Left lobe of liver (tissue), 2 donors: Measurements from ENCODE around the gene KRTAP5-1. TPM values are rescaled to one million over a fixed set of nuclear protein-coding genes. Genes with fewer than 3 reads are reported as not detected.
A peak's percentile ranks its signal among the peaks of the same experiment; 100 is the strongest.

Source experiments
- ATAC-seq: fragments of 200-7000 bp; cut with Tn5 transposase; one replicate; pipeline ENCODE4 v1.9.1; 2020; ENCODE audit warnings: mild to moderate bottlenecking, moderate library complexity
- DNase-seq: peaks from one replicate; pipeline ENCODE4 v3.0.0-alpha.2; 2020; ENCODE audit warnings: low spot score
- total RNA-seq: library from RNA; stranded (reverse); gene quantifications from one replicate; pipeline ENCODE4 v1.2.1, GENCODE V29; 2021
- donor health status: DM: no; HTN: no; CAD: no; lungs with moderate emphysema.
- donor health status: DM: no; HTN: yes; CAD: no.

KRTAP5-1 gene
- total RNA-seq, 1 donor from 2014 or later: not detected

- no peak for ATAC-seq
Measured at GRCh38 chr11:1573077-1573902, 11.8 kb downstream of the KRTAP5-1 start.

GRCh38 chr11:1572197-1573076 lies 12.6 kb downstream of the KRTAP5-1 start, which contains the start of gene DUSP8:
Gene DUSP8 (minus strand): TSS chr11:1572271. CDS start chr11:1565826, 6,445 bp downstream.
- peak; percentile 77 for DNase-seq
- peak; percentile 58 for ATAC-seq

More at GRCh38 chr11:1573077-1573902, 11.8 kb downstream of the KRTAP5-1 start:
- no peak for DNase-seq

GRCh38 chr11:1571760-1572196 lies 13.3 kb downstream of the KRTAP5-1 start:
- DNase-seq (no peak), ATAC-seq (no peak)

GRCh38 chr11:1570896-1571759 lies 14.0 kb downstream of the KRTAP5-1 start:
- ATAC-seq (no peak), DNase-seq (no peak)

- ATAC-seq (no peak), DNase-seq (no peak)
Measured at GRCh38 chr11:1570531-1570895, 14.6 kb downstream of the KRTAP5-1 start.

GRCh38 chr11:1570001-1570453 lies 15.1 kb downstream of the KRTAP5-1 start:
- DNase-seq: no peak
- no peak for ATAC-seq

GRCh38 chr11:1569251-1569780 lies 15.8 kb downstream of the KRTAP5-1 start:
- ATAC-seq (no peak), DNase-seq (no peak)

- DNase-seq: no peak
Measured at GRCh38 chr11:1568441-1568911, 16.6 kb downstream of the KRTAP5-1 start.

GRCh38 chr11:1567721-1568100 lies 17.4 kb downstream of the KRTAP5-1 start:
- ATAC-seq (no peak), DNase-seq (no peak)

More at GRCh38 chr11:1568441-1568911, 16.6 kb downstream of the KRTAP5-1 start:
- no peak for ATAC-seq

- DNase-seq: no peak
Measured at GRCh38 chr11:1567052-1567720, 17.9 kb downstream of the KRTAP5-1 start.

GRCh38 chr11:1566381-1567051 lies 18.6 kb downstream of the KRTAP5-1 start:
- ATAC-seq (no peak), DNase-seq (no peak)

More at GRCh38 chr11:1567052-1567720, 17.9 kb downstream of the KRTAP5-1 start:
- ATAC-seq: no peak

GRCh38 chr11:1565904-1566247 lies 19.2 kb downstream of the KRTAP5-1 start:
- ATAC-seq (no peak), DNase-seq (peak; percentile 41)

- ATAC-seq (no peak), DNase-seq (no peak)
Measured at GRCh38 chr11:1565173-1565903, 19.7 kb downstream of the KRTAP5-1 start.

GRCh38 chr11:1564535-1565172 lies 20.4 kb downstream of the KRTAP5-1 start:
- DNase-seq (peak; percentile 44), ATAC-seq (no peak)

- DNase-seq: peak; percentile 44
Measured at GRCh38 chr11:1563697-1564534, 21.2 kb downstream of the KRTAP5-1 start.

GRCh38 chr11:1563149-1563638 lies 21.9 kb downstream of the KRTAP5-1 start:
- ATAC-seq (no peak), DNase-seq (no peak)

More at GRCh38 chr11:1563697-1564534, 21.2 kb downstream of the KRTAP5-1 start:
- ATAC-seq: no peak
